ENCODE measurements around the gene TMEM60. TPM values are rescaled to one million over a fixed set of nuclear protein-coding genes. Genes with fewer than 3 reads are reported as not detected.
A peak's percentile ranks its signal among the peaks of the same experiment; 100 is the strongest.

Gene TMEM60
- total RNA-seq, 3 donors from 2014 or later (not counting 1 experiment from before 2014, with no cell fraction given), result 3.4 to 5.2 (median 3.9) TPM

DNA sequence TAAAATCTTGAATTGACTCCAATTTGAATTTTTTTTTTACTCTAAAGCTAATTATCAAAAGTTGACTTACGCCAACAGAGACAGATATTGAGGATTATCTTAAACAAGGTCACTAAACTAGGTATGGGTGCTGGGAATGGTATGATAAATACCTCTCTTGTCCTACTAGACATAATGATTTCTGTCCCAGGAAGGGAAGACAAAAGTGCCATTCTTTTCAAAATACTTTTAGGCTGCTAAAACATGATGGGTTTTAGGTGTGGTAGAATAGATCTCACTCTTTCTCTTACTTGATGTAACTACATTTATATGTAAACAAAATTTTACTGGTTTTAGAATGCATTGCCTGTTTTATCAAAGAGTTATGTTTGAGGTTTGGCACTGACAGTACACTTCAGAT lies 15.1 kb downstream of the TMEM60 start:
- no peaks in the 10 kb centered on the region for H3K27me3 ChIP-seq (ENCODE audit: control insufficient read depth, insufficient read depth, low read length)
- H3K4me1 ChIP-seq (ENCODE audit: control insufficient read depth, insufficient read depth, low read length), result no peaks in the 10 kb centered on the region
- no peaks in the 10 kb centered on the region for H3K9me3 Mint-ChIP-seq
- no peak overlapping the region for H3K4me3 Mint-ChIP-seq
- H3K9me3 ChIP-seq (ENCODE audit: control insufficient read depth, insufficient read depth, low read length), result no peaks in the 10 kb centered on the region
- DNase-seq (no peak), ATAC-seq (no peak)
- peaks cover 5 to 15% of the 10 kb centered on the region in 2 donors for H3K4me1 Mint-ChIP-seq
- WGBS (ENCODE audit: insufficient coverage), result no CpG with 5 or more reads among the region's 1 CpG
- no peaks in the 10 kb centered on the region for H3K27me3 Mint-ChIP-seq (ENCODE audit: low read depth in 2 of 2)
- H3K27ac Mint-ChIP-seq, result no peak overlapping the region
- H3K27ac ChIP-seq (ENCODE audit: low read length), result no peak overlapping the region
- H3K36me3 ChIP-seq (ENCODE audit: control insufficient read depth, insufficient read depth, low read length), result peaks cover 38% of the 10 kb centered on the region
- H3K4me3 ChIP-seq (ENCODE audit: low read length), result no peak overlapping the region
- TF ChIP-seq CTCF (IDR thresholded peaks at IDR 0.05), result no peak
- peaks cover 9% of the 10 kb centered on the region for H3K36me3 Mint-ChIP-seq
- intact Hi-C loops (cut with micrococcal nuclease), result no loop called here

GRCh38 chr7:77782383-77782782 lies 15.9 kb downstream of the TMEM60 start:
- TF ChIP-seq CTCF (IDR thresholded peaks at IDR 0.05), result no peak
- Mint-ChIP-seq H3K9me3 (no peaks in the 10 kb centered on the region), H3K27ac (no peak overlapping the region), H3K4me3 (no peak overlapping the region), H3K27me3 (ENCODE audit: low read depth in 2 of 2) (no peaks in the 10 kb centered on the region), H3K36me3 (peaks cover 9% of the 10 kb centered on the region), H3K4me1 (peaks cover 5 to 15% of the 10 kb centered on the region in 2 donors)
- intact Hi-C loops (cut with micrococcal nuclease), result no loop called here
- Histone ChIP-seq H3K4me3 (ENCODE audit: low read length) (no peak overlapping the region), H3K36me3 (ENCODE audit: control insufficient read depth, insufficient read depth, low read length) (peaks cover 41% of the 10 kb centered on the region), H3K27me3 (ENCODE audit: control insufficient read depth, insufficient read depth, low read length) (no peaks in the 10 kb centered on the region), H3K4me1 (ENCODE audit: control insufficient read depth, insufficient read depth, low read length) (no peaks in the 10 kb centered on the region), H3K9me3 (ENCODE audit: control insufficient read depth, insufficient read depth, low read length) (no peaks in the 10 kb centered on the region), H3K27ac (ENCODE audit: low read length) (no peak overlapping the region)
- WGBS (ENCODE audit: insufficient coverage), result 100% methylated on average over 2 of the region's 4 CpGs
- DNase-seq, result no peak
- ATAC-seq, result no peak

GRCh38 chr7:77778535-77778934 lies 19.7 kb downstream of the TMEM60 start:
- ATAC-seq (no peak), DNase-seq (no peak)
- Histone ChIP-seq H3K9me3 (ENCODE audit: control insufficient read depth, insufficient read depth, low read length) (no peaks in the 10 kb centered on the region), H3K27me3 (ENCODE audit: control insufficient read depth, insufficient read depth, low read length) (no peaks in the 10 kb centered on the region), H3K36me3 (ENCODE audit: control insufficient read depth, insufficient read depth, low read length) (peaks cover 52% of the 10 kb centered on the region), H3K4me3 (ENCODE audit: low read length) (no peak overlapping the region), H3K4me1 (ENCODE audit: control insufficient read depth, insufficient read depth, low read length) (no peaks in the 10 kb centered on the region), H3K27ac (ENCODE audit: low read length) (no peak overlapping the region)
- intact Hi-C loops (cut with micrococcal nuclease), result no loop called here
- H3K27ac Mint-ChIP-seq, result peak overlapping the region in 1 of 2 donors; percentile 58
- peaks cover 8% of the 10 kb centered on the region for H3K36me3 Mint-ChIP-seq
- 100% methylated on average over 2 of the region's 2 CpGs for WGBS (ENCODE audit: insufficient coverage)
- H3K4me3 Mint-ChIP-seq, result no peak overlapping the region
- no peak for TF ChIP-seq CTCF (IDR thresholded peaks at IDR 0.05)
- no peaks in the 10 kb centered on the region for H3K9me3 Mint-ChIP-seq
- H3K27me3 Mint-ChIP-seq (ENCODE audit: low read depth in 2 of 2), result no peaks in the 10 kb centered on the region
- peaks cover 5 to 12% of the 10 kb centered on the region in 2 donors for H3K4me1 Mint-ChIP-seq

GRCh38 chr7:77771901-77772300 lies 26.3 kb downstream of the TMEM60 start:
- Mint-ChIP-seq H3K36me3 (peaks cover 4% of the 10 kb centered on the region), H3K27me3 (ENCODE audit: low read depth in 2 of 2) (no peaks in the 10 kb centered on the region), H3K4me3 (peak overlapping the region; percentile 10), H3K4me1 (peaks cover 16 to 18% of the 10 kb centered on the region in 2 donors), H3K27ac (peak overlapping the region; percentile 70 to 71), H3K9me3 (no peaks in the 10 kb centered on the region)
- intact Hi-C loops (cut with micrococcal nuclease), result no loop called here
- no peak overlapping the region for H3K27ac ChIP-seq (ENCODE audit: low read length)
- H3K36me3 ChIP-seq (ENCODE audit: control insufficient read depth, insufficient read depth, low read length), result peaks cover 39% of the 10 kb centered on the region
- no peak for TF ChIP-seq CTCF (IDR thresholded peaks at IDR 0.05)
- H3K4me3 ChIP-seq (ENCODE audit: low read length), result no peak overlapping the region
- H3K9me3 ChIP-seq (ENCODE audit: control insufficient read depth, insufficient read depth, low read length), result no peaks in the 10 kb centered on the region
- ATAC-seq (peak; percentile 60 to 78 (median 67)), DNase-seq (no peak)
- H3K4me1 ChIP-seq (ENCODE audit: control insufficient read depth, insufficient read depth, low read length), result no peaks in the 10 kb centered on the region
- H3K27me3 ChIP-seq (ENCODE audit: control insufficient read depth, insufficient read depth, low read length), result no peaks in the 10 kb centered on the region

Data from natural killer cell (primary cell).